HEK293 (cell line): ENCODE measurements around the gene C1QL4.

ENCODE experiments used
- BCL11B ChIP-seq: fragments of 450-650 bp; formaldehyde crosslinking; IDR thresholded peaks from 2 replicates; pipeline ENCODE4 v1.5.1; 2016; ENCODE audit warnings: low read depth, missing biosample characterization, missing genetic modification characterization
- HOXD13 ChIP-seq: sonication (generic); formaldehyde crosslinking; IDR thresholded peaks from 2 replicates; pipeline ENCODE4 v1.8.0; 2022; ENCODE audit warnings: missing genetic modification reagents, borderline replicate concordance
- KLF1 ChIP-seq: fragments of 450-650 bp; formaldehyde crosslinking; IDR thresholded peaks from 2 replicates; pipeline ENCODE4 v1.5.1; 2016; ENCODE audit warnings: missing biosample characterization, missing genetic modification characterization
- KLF9 ChIP-seq: fragments of 450-650 bp; formaldehyde crosslinking; IDR thresholded peaks from 2 replicates; pipeline ENCODE4 v1.5.1; 2016; ENCODE audit warnings: missing biosample characterization, missing genetic modification characterization, low read depth
- MYNN ChIP-seq: fragments of 450-650 bp; formaldehyde crosslinking; IDR thresholded peaks from 2 replicates; pipeline ENCODE4 v1.5.1; 2016; ENCODE audit warnings: missing biosample characterization, missing genetic modification characterization, borderline replicate concordance
- MZF1 ChIP-seq: fragments of 450-650 bp; formaldehyde crosslinking; IDR thresholded peaks from 2 replicates; pipeline ENCODE4 v1.5.1; 2017; ENCODE audit warnings: missing biosample characterization, missing genetic modification characterization, borderline replicate concordance
- REPIN1 ChIP-seq: fragments of 450-650 bp; formaldehyde crosslinking; IDR thresholded peaks from 2 replicates; pipeline ENCODE4 v1.5.1; 2017; ENCODE audit warnings: missing biosample characterization, missing genetic modification characterization, low read depth
- TCF7L2 ChIP-seq: IDR thresholded peaks from 2 replicates; pipeline ENCODE4 v1.6.1; 2011; ENCODE audit warnings: low read depth, mild to moderate bottlenecking, inconsistent platforms, low read length, moderate library complexity, borderline replicate concordance
- YY1 ChIP-seq: fragments of 450-650 bp; formaldehyde crosslinking; IDR thresholded peaks from 2 replicates; pipeline ENCODE4 v1.5.1; 2018; ENCODE audit warnings: missing biosample characterization, missing genetic modification characterization
- ZBTB21 ChIP-seq: fragments of 450-650 bp; formaldehyde crosslinking; IDR thresholded peaks from 2 replicates; pipeline ENCODE4 v1.5.1; 2017; ENCODE audit warnings: missing biosample characterization, missing genetic modification characterization
- ZBTB7A ChIP-seq: fragments of 450-650 bp; formaldehyde crosslinking; IDR thresholded peaks from 2 replicates; pipeline ENCODE4 v1.5.1; 2016; ENCODE audit warnings: low read depth, missing biosample characterization, missing genetic modification characterization
- ZEB2 ChIP-seq: fragments of 450-650 bp; formaldehyde crosslinking; IDR thresholded peaks from 2 replicates; pipeline ENCODE4 v1.5.1; 2016; ENCODE audit warnings: missing biosample characterization, missing genetic modification characterization
- ZFP69B ChIP-seq: fragments of 450-650 bp; formaldehyde crosslinking; IDR thresholded peaks from 2 replicates; pipeline ENCODE4 v1.5.1; 2016; ENCODE audit warnings: missing biosample characterization, missing genetic modification characterization
- ZNF114 ChIP-seq: fragments of 450-650 bp; formaldehyde crosslinking; IDR thresholded peaks from 2 replicates; pipeline ENCODE4 v1.5.0; 2017; ENCODE audit warnings: missing biosample characterization, missing genetic modification characterization
- ZNF148 ChIP-seq: fragments of 450-650 bp; formaldehyde crosslinking; IDR thresholded peaks from 2 replicates; pipeline ENCODE4 v1.5.0; 2017; ENCODE audit warnings: missing biosample characterization, missing genetic modification characterization, borderline replicate concordance
- ZNF223 ChIP-seq: fragments of 450-650 bp; formaldehyde crosslinking; IDR thresholded peaks from 2 replicates; pipeline ENCODE4 v1.5.1; 2016; ENCODE audit warnings: missing biosample characterization, missing genetic modification characterization
- ZNF311 ChIP-seq: fragments of 450-650 bp; formaldehyde crosslinking; IDR thresholded peaks from 2 replicates; pipeline ENCODE4 v1.5.1; 2017; ENCODE audit warnings: missing biosample characterization, missing genetic modification characterization, borderline replicate concordance
- ZNF362 ChIP-seq: fragments of 450-650 bp; formaldehyde crosslinking; IDR thresholded peaks from 2 replicates; pipeline ENCODE4 v1.5.1; 2016; ENCODE audit warnings: missing biosample characterization, missing genetic modification characterization
- ZNF398 ChIP-seq: fragments of 450-650 bp; formaldehyde crosslinking; IDR thresholded peaks from 2 replicates; pipeline ENCODE4 v1.5.1; 2017; ENCODE audit warnings: missing biosample characterization, missing genetic modification characterization
- ZNF549 ChIP-seq: fragments of 450-650 bp; IDR thresholded peaks from 2 replicates; pipeline ENCODE4 v1.5.1; 2018; ENCODE audit warnings: missing biosample characterization, missing genetic modification characterization, mild to moderate bottlenecking, inconsistent platforms, moderate library complexity
- ZNF658 ChIP-seq: fragments of 450-650 bp; formaldehyde crosslinking; IDR thresholded peaks from 2 replicates; pipeline ENCODE4; 2016; ENCODE audit warnings: missing biosample characterization, missing genetic modification characterization
- TF ChIP-seq, protein P1 (sequence below): fragments of 450-650 bp; formaldehyde crosslinking; IDR thresholded peaks from 2 replicates; pipeline ENCODE4 v1.5.1; 2016; ENCODE audit warnings: missing biosample characterization, missing genetic modification characterization, borderline replicate concordance
- TF ChIP-seq, protein P2 (sequence below): fragments of 450-650 bp; formaldehyde crosslinking; IDR thresholded peaks from 2 replicates; pipeline ENCODE4 v1.5.1; 2016; ENCODE audit warnings: missing biosample characterization, missing genetic modification characterization
- TF ChIP-seq, protein P3 (sequence below): fragments of 450-650 bp; formaldehyde crosslinking; IDR thresholded peaks from 2 replicates; pipeline ENCODE4 v1.5.1; 2016; ENCODE audit warnings: missing biosample characterization, missing genetic modification characterization

Gene C1QL4

DNA sequence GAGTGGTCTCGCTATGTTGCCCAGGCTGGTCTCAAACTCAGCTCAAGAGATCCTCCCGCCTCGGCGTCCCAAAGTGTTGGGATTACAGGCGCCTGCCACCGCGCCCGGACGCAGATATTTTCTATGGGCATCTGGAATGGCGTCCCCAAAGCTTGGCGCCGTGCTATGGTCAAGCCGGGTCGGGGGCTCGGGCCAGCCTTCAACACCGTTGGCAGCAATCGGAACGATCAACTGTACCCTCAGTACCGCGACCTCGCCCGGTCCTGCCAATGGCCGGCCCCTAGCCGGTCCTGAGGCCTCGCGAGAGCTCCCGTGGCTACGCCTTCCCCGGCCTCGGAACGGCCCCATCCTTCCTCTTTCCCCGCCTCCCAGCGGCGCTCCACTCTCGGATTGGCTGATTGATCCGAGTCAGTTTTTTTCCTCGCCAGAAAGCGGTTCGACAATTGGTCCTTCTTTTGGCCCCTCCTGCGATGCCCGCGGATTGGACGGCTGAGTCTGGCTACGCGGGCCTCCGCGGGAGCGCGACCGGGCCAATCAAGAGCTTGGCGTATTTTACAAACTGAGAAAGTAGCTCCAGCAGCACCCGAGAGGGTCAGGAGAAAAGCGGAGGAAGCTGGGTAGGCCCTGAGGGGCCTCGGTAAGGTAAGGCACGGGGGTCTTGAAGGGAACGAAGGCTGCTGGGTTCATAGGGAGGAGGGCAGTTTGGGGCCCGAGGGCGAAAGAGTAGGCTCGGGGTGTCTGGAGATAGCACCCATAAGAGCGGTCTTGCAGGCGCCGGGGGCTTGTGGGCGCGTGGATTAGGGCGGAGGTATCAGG is 14.1 kb downstream of the C1QL4 start, which contains the start of gene TROAP (continued):
- TF ChIP-seq ZNF362 (peak; percentile 94), REPIN1 (tag by site-specific recombination) (peak; percentile 93; the same call in 1 of the 2 replicates), ZNF311 (tag by site-specific recombination) (no peak), KLF9 (tag by site-specific recombination) (peak; percentile 45), ZNF223 (no peak), KLF1 (peak; percentile 53; the same call in 1 of the 2 replicates), YY1 (tag by site-specific recombination) (peak; percentile 74), ZNF114 (no peak), ZFP69B (tag by site-specific recombination) (no peak), HOXD13 (no peak), MYNN (tag by site-specific recombination) (no peak), ZNF549 (tag by site-specific recombination) (no peak), ZNF658 (tag by site-specific recombination) (no peak), ZNF148 (no peak), ZEB2 (tag by site-specific recombination) (0 out of 2 replicates have a peak, but pooled peaks have one; percentile 8), TCF7L2 (no peak), BCL11B (tag by site-specific recombination) (peak; percentile 53; the same call in 1 of the 2 replicates), MZF1 (tag by site-specific recombination) (no peak), ZBTB21 (tag by site-specific recombination) (no peak), ZBTB7A (tag by site-specific recombination) (peak; percentile 59; the same call in 1 of the 2 replicates), ZNF398 (tag by site-specific recombination) (no peak)
- TF ChIP-seq, protein P1, sequence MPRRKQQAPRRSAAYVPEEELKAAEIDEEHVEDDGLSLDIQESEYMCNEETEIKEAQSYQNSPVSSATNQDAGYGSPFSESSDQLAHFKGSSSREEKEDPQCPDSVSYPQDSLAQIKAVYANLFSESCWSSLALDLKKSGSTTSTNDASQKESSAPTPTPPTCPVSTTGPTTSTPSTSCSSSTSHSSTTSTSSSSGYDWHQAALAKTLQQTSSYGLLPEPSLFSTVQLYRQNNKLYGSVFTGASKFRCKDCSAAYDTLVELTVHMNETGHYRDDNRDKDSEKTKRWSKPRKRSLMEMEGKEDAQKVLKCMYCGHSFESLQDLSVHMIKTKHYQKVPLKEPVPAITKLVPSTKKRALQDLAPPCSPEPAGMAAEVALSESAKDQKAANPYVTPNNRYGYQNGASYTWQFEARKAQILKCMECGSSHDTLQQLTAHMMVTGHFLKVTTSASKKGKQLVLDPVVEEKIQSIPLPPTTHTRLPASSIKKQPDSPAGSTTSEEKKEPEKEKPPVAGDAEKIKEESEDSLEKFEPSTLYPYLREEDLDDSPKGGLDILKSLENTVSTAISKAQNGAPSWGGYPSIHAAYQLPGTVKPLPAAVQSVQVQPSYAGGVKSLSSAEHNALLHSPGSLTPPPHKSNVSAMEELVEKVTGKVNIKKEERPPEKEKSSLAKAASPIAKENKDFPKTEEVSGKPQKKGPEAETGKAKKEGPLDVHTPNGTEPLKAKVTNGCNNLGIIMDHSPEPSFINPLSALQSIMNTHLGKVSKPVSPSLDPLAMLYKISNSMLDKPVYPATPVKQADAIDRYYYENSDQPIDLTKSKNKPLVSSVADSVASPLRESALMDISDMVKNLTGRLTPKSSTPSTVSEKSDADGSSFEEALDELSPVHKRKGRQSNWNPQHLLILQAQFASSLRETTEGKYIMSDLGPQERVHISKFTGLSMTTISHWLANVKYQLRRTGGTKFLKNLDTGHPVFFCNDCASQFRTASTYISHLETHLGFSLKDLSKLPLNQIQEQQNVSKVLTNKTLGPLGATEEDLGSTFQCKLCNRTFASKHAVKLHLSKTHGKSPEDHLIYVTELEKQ (tag by site-specific recombination) = no peak
- TF ChIP-seq, protein P2, sequence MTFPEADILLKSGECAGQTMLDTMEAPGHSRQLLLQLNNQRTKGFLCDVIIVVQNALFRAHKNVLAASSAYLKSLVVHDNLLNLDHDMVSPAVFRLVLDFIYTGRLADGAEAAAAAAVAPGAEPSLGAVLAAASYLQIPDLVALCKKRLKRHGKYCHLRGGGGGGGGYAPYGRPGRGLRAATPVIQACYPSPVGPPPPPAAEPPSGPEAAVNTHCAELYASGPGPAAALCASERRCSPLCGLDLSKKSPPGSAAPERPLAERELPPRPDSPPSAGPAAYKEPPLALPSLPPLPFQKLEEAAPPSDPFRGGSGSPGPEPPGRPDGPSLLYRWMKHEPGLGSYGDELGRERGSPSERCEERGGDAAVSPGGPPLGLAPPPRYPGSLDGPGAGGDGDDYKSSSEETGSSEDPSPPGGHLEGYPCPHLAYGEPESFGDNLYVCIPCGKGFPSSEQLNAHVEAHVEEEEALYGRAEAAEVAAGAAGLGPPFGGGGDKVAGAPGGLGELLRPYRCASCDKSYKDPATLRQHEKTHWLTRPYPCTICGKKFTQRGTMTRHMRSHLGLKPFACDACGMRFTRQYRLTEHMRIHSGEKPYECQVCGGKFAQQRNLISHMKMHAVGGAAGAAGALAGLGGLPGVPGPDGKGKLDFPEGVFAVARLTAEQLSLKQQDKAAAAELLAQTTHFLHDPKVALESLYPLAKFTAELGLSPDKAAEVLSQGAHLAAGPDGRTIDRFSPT (tag by site-specific recombination) = peak; percentile 96
- TF ChIP-seq, protein P3, sequence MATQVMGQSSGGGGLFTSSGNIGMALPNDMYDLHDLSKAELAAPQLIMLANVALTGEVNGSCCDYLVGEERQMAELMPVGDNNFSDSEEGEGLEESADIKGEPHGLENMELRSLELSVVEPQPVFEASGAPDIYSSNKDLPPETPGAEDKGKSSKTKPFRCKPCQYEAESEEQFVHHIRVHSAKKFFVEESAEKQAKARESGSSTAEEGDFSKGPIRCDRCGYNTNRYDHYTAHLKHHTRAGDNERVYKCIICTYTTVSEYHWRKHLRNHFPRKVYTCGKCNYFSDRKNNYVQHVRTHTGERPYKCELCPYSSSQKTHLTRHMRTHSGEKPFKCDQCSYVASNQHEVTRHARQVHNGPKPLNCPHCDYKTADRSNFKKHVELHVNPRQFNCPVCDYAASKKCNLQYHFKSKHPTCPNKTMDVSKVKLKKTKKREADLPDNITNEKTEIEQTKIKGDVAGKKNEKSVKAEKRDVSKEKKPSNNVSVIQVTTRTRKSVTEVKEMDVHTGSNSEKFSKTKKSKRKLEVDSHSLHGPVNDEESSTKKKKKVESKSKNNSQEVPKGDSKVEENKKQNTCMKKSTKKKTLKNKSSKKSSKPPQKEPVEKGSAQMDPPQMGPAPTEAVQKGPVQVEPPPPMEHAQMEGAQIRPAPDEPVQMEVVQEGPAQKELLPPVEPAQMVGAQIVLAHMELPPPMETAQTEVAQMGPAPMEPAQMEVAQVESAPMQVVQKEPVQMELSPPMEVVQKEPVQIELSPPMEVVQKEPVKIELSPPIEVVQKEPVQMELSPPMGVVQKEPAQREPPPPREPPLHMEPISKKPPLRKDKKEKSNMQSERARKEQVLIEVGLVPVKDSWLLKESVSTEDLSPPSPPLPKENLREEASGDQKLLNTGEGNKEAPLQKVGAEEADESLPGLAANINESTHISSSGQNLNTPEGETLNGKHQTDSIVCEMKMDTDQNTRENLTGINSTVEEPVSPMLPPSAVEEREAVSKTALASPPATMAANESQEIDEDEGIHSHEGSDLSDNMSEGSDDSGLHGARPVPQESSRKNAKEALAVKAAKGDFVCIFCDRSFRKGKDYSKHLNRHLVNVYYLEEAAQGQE (tag by site-specific recombination) = 0 out of 2 replicates have a peak, but pooled peaks have one; percentile 13
